BLaER1 (cell line): ENCODE measurements around the gene PHF20.
"Not testable (repeated sequence)": the region's sequence is repeated elsewhere in the genome, so short reads cannot be mapped to it uniquely, and the experiment has no call there.

Experiments
- H3K27ac ChIP-seq: shearing (Covaris generic); formaldehyde crosslinking; 2 replicates; pipeline ENCODE4 v1.8.1; 2022
- H3K27me3 ChIP-seq: shearing (Covaris generic); formaldehyde crosslinking; 2 replicates; pipeline ENCODE4 v1.8.1; 2022
- H3K36me3 ChIP-seq: shearing (Covaris generic); formaldehyde crosslinking; 2 replicates; pipeline ENCODE4 v1.8.1; 2022
- H3K4me1 ChIP-seq: shearing (Covaris generic); formaldehyde crosslinking; 2 replicates; pipeline ENCODE4 v1.8.1; 2022
- H3K4me2 ChIP-seq: shearing (Covaris generic); formaldehyde crosslinking; 2 replicates; pipeline ENCODE4 v1.8.1; 2022
- H3K4me3 ChIP-seq: shearing (Covaris generic); formaldehyde crosslinking; 2 replicates; pipeline ENCODE4 v1.8.1; 2022
- H3K9ac ChIP-seq: shearing (Covaris generic); formaldehyde crosslinking; 2 replicates; pipeline ENCODE4 v1.8.1; 2022
- H3K9me3 ChIP-seq: shearing (Covaris generic); formaldehyde crosslinking; 2 replicates; pipeline ENCODE4 v1.8.1; 2022
- H4K20me1 ChIP-seq: shearing (Covaris generic); formaldehyde crosslinking; 2 replicates; pipeline ENCODE4 v1.8.1; 2022
- Cebpa-rat ChIP-seq: shearing (Covaris generic); IDR thresholded peaks from 2 replicates; pipeline ENCODE4 v1.8.1; 2022

The PHF20 gene

DNA sequence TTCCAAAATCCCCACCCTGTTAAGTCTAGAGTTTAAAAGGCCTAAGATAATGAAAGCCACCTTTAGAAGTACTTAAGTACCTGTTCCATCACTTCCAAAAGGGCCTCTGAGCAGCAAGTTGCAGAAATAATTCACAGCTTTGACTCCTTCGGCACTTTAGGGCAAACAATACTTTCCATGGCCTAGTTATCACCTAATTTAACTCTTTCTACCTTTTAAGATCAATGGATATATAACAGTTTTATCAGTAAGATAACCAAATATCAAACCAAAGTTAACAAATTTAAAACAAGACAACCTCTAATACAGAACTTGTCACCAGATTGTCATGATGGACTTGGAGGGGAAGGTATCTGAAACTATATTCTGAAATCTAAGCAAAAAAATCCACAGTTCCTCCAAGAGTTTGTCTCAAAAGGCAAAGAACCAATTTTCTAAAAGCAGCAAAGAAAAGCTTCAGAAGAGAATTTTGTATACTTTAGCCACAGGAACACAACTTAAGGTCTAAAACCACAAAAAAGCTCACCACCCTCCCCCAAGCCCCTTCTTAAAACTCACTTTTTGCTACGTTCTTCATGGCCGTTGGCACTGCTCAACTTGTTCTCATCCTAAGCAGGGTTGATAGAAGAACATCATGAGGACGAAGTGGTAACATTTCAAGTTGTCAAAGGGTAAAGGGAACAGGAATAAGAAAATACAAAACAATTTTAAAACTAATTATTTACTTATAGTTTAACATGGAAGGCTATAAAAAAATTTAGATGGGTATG, 33.2 kb upstream of the PHF20 start:
- peaks cover 63% of the 10 kb centered on the region for H3K4me1 ChIP-seq

DNA sequence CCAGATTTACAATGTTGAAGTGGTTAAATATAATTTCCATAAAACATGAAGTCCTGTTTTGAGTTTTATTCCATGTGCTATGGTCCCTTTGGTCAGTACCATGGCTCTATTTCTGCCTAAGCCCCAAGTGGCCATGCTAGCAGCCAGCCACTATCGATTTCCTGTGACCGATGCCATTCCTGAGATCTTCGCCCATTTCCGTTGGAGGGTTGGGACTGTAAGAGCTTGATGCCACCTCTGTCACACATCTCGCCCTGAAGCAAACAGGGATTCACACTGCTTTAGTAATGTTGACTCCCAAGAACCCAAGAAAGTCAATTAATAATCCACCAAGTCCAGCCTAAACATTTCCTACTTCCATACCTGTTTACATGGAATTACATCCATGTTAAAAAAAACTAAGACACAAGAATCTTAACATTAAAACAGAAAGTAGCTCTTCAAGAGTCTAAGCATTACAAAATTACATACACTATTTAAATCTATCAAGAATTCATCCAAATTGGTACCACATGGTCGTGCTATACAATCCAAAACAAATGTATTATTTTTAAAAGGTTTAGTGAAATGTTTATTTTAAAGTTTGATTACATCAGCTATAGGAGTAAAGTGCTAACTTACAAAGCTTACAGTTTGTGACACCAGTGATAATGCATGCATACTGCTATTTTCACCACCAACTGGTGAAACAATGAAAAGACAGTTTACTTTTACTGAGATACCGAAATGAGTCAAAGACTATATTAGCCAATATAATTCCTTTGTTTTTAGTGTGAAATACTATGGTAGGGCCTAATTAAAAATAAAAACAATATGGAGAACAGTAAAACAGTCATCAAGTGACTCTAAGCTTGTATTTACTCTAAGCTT, 32.3 kb upstream of the PHF20 start:
- H3K4me2 ChIP-seq = peak overlapping the region; percentile 85
- H3K4me1 ChIP-seq = peaks cover 65% of the 10 kb centered on the region
- H3K9ac ChIP-seq = peak overlapping the region; percentile 100
- TF ChIP-seq Cebpa-rat = no peak
- peaks cover 69% of the 10 kb centered on the region for H4K20me1 ChIP-seq
- H3K27ac ChIP-seq = no peak overlapping the region
- peak overlapping the region; percentile 94 for H3K4me3 ChIP-seq
- H3K36me3 ChIP-seq = peaks cover 61% of the 10 kb centered on the region
- no peaks in the 10 kb centered on the region for H3K9me3 ChIP-seq
- H3K27me3 ChIP-seq = no peaks in the 10 kb centered on the region

More for the DNA sequence above, 33.2 kb upstream of the PHF20 start:
- H3K36me3 ChIP-seq = peaks cover 71% of the 10 kb centered on the region
- no peak overlapping the region for H3K27ac ChIP-seq
- H3K9ac ChIP-seq = peak overlapping the region; percentile 12; the same call in 1 of the 2 replicates
- no peak for TF ChIP-seq Cebpa-rat
- H3K9me3 ChIP-seq = no peaks in the 10 kb centered on the region
- no peak overlapping the region for H3K4me3 ChIP-seq
- peak overlapping the region; percentile 32 for H3K4me2 ChIP-seq
- peaks cover 78% of the 10 kb centered on the region for H4K20me1 ChIP-seq
- no peaks in the 10 kb centered on the region for H3K27me3 ChIP-seq

DNA sequence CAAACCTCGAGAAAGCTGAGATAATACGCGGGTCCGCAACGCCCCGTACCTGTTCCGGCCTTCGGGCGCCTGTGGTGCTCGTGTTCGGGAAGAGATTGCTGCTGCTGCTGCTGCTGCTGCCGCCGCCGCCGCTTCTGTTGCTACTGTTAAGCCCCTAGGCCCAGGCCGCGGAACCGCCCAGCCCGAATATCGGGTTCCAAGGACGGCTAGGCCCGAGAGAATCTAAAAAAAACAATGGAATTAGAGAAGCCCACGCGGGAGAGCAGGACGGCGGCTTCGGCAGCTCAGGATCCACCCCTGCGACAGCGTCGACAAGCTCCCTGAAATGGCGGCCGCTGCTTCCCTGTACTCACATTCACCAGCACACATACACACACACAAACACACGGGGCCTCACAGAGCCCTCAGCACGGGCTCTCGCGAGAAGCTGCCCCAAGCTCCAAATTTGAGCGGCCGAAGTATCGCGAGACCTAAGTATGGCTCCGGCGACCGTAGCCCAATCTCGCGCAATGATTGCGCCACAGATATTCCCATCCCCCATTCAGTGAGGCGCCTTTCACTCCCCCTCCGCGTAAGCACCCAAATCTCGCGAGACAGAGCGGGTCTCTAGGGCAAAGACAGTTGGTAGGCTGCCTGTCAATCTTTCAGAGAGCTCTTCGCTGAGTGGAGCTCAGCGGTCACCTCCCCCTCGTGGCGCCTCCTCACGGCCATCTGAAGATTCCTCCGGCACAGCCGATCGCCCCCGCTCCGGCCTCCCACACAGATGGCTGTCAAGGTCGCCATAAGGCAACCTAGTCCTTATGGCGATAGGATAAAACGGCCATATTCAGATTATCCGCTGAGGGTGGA, 29.7 kb upstream of the PHF20 start, which contains the start of gene RBM39:
Gene RBM39, minus strand, starts transcription at position 369 of the 849 bp plus-strand sequence. CDS start 1,386 bp downstream, outside the sequence.
- Histone ChIP-seq H3K4me2 (peak within 1 kb of the TSS; percentile 91), H3K4me3 (peak within 1 kb of the TSS; percentile 94), H4K20me1 (peaks cover 43% of the 10 kb centered on the region), H3K27ac (peak within 1 kb of the TSS; percentile 100), H3K36me3 (peaks cover 36% of the 10 kb centered on the region), H3K9ac (peak within 1 kb of the TSS; percentile 100), H3K4me1 (peaks cover 49% of the 10 kb centered on the region), H3K9me3 (no peaks in the 10 kb centered on the region), H3K27me3 (no peaks in the 10 kb centered on the region)
- peak; percentile 99 for TF ChIP-seq Cebpa-rat

DNA sequence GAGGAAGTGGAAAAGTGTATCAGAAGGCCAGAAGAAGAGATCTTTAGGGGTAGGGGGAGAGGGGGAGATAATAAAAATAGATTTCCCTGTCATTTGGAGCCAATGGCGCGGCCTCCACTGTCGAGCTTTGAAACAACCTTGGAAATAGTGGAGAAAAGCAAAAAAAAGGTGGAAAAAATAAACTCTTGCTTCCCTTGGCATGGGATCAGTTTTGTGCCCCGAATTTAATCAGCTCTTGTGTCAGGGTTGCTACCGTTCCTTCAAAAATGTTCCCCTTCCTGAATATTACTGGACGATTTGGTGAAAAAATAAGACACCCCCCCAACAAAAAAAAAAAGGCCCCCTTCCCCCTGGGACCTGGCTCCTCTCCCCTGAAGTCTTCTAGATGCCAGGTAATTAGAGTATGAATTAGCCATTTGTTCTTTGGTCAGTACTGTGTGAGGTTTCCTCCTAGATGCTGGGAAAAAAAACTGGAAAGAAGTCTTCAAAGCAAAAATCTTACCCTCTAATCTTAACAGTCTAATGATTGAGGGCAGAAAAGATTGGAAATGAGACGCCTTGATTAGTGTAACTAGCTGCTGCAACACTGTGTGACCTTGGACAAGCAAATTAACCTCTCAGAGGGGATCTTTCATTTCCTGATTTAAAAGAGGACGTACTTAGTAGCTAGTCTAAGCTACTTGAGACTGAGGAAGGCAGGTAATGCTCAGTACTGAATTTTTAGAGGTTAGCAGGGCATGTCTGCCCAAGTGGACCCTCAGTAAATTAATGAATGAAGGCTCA, 28.9 kb upstream of the PHF20 start:
- peak overlapping the region; percentile 100 for H3K27ac ChIP-seq
- H3K9ac ChIP-seq = peak overlapping the region; percentile 99
- H3K4me1 ChIP-seq = peaks cover 42% of the 10 kb centered on the region
- no peaks in the 10 kb centered on the region for H3K27me3 ChIP-seq
- TF ChIP-seq Cebpa-rat = no peak
- peaks cover 27% of the 10 kb centered on the region for H3K36me3 ChIP-seq
- H4K20me1 ChIP-seq = peaks cover 35% of the 10 kb centered on the region
- no peaks in the 10 kb centered on the region for H3K9me3 ChIP-seq
- H3K4me3 ChIP-seq = peak overlapping the region; percentile 77
- H3K4me2 ChIP-seq = peak overlapping the region; percentile 91

DNA sequence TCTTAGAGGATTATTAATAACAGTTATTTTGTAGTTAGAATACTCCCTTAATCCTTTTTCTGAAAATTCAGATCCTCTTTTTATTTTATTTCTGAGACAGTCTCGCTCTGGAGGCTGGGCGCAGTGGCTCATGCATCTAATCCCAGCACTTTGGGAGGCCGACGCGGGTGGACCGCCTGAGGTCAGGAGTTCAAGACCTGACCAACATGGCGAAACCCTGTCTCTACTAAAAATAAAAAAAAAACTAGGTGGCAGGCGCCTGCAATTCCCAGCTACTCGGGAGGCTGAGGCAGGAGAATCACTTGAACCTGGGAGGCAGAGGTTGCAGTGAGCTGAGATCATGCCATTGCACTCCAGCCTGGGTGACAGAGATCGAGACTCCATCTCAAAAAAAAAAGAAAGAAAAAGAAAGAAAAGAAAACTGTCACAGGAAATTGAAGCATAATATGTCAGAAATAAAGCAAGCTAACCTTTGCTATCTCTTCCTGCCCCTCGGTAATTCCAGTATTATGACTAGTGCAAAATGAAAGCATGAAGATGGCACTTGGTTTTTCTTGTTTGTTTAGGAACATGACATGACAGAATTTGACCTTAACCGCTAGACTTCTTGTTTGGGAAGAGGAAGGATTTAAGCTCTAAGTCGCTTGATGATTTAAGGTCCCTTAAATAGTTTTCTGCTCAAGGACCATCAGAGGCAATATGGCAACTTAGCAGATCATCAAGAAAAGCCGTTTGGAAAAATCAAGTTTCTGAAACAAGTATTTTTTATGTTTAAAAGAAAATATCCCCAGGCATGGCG, 27.9 kb upstream of the PHF20 start:
- H3K4me3 ChIP-seq = peak overlapping the region; percentile 77
- H3K9ac ChIP-seq = peak overlapping the region; percentile 99
- H3K27ac ChIP-seq = peak overlapping the region; percentile 100

DNA sequence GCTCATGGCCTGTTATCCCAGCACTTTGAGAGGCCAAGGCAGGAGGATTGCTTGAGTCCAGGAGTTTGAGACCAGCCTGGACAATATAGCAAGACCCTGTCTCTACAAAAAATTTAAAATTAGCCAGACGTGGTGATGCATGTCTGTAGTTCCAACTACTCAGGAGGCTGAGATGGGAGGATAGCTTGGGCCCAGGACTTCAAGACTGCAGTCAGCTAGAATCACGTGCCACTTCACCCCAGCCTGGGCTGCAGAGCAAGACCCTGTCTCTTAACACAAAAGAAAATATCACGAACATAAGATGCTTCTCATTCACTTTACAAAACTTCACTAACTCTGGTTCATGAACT, 27.3 kb upstream of the PHF20 start:
- H3K4me3 ChIP-seq, H3K9me3 ChIP-seq, H3K27me3 ChIP-seq: not testable (repeated sequence)
- Histone ChIP-seq H3K27ac (peak overlapping the region; percentile 100), H3K9ac (peak overlapping the region; percentile 99), H3K4me1 (peaks cover 28% of the 10 kb centered on the region), H3K36me3 (peaks cover 12% of the 10 kb centered on the region), H3K4me2 (peak overlapping the region; percentile 91), H4K20me1 (peaks cover 20% of the 10 kb centered on the region)

More for the DNA sequence above, 27.9 kb upstream of the PHF20 start:
- Histone ChIP-seq H3K4me2 (peak overlapping the region; percentile 91), H3K36me3 (peaks cover 18% of the 10 kb centered on the region), H4K20me1 (peaks cover 25% of the 10 kb centered on the region), H3K9me3 (no peaks in the 10 kb centered on the region), H3K4me1 (peaks cover 33% of the 10 kb centered on the region), H3K27me3 (no peaks in the 10 kb centered on the region)
- TF ChIP-seq Cebpa-rat = no peak

DNA sequence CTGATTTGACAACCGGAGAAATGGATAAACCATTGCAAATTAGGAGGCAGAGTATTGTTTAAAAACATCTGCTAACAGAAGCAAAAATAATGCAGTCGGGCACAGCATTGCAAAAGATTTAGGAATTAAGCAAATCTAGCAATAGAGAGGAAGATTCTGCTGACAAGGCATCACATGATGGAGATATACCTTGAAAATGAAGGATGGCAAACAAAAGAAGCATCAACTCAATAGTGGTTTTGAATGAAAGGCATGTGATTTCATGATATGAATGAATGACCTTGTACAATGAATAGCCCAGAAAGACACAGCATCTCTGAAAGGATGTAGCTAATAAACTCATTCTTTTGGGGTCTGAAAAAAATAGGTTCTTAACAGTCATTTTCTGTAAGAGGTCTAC, 21.2 kb upstream of the PHF20 start:
- Histone ChIP-seq H3K36me3 (no peaks in the 10 kb centered on the region), H3K9ac (no peak overlapping the region), H3K4me3 (no peak overlapping the region), H4K20me1 (no peaks in the 10 kb centered on the region), H3K27me3 (no peaks in the 10 kb centered on the region), H3K27ac (no peak overlapping the region), H3K9me3 (no peaks in the 10 kb centered on the region), H3K4me2 (no peak overlapping the region), H3K4me1 (no peaks in the 10 kb centered on the region)
- no peak for TF ChIP-seq Cebpa-rat

DNA sequence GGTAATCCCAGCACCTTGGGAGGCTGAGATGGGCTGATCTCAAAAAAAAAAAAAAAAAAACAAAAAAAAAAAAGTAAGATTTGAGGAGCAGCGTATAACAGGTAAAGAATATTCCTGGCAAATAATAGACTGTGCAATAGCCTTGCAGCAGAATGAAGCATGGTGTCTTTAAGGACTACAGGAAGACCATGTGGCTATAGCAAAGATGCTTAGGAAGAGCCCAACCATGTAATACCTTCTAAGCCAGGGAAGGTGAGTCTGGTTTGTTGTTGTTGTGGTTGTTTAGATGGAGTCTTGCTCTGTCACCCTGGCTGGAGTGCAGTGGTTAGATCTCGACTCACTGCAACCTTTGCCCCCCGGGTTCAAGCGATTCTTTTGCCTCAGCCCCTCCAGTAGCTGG, 15.4 kb upstream of the PHF20 start:
- Histone ChIP-seq H3K4me3 (no peak overlapping the region), H3K27ac (no peak overlapping the region), H3K9ac (no peak overlapping the region), H3K27me3 (no peaks in the 10 kb centered on the region), H3K9me3 (no peaks in the 10 kb centered on the region), H4K20me1 (no peaks in the 10 kb centered on the region), H3K4me1 (0 out of 2 replicates have a peak, but pooled peaks cover 6% of the 10 kb centered on the region), H3K36me3 (no peaks in the 10 kb centered on the region), H3K4me2 (no peak overlapping the region)
- no peak for TF ChIP-seq Cebpa-rat
